CD8-positive, alpha-beta memory T cell (primary cell): ENCODE results near the gene MAPK7. TPM values are rescaled to one million over a fixed set of nuclear protein-coding genes. Genes with fewer than 3 reads are reported as not detected.
A peak's percentile ranks its signal among the peaks of the same experiment; 100 is the strongest.

ENCODE experiments used
- CTCF ChIA-PET: fragments of 350-600 bp; sonication (Branson Sonifier 250); formaldehyde crosslinking; loops from one replicate; lab custom pipeline; 2021; ENCODE audit warnings: antibody characterized with exemption; lab: Charles Lee
- POLR2A ChIA-PET: fragments of 350-600 bp; sonication (Branson Sonifier 250); formaldehyde crosslinking; loops from one replicate; lab custom pipeline; 2021; ENCODE audit warnings: antibody characterized with exemption; lab: Charles Lee
- DNase-seq, 5 donors: peaks; one replicate each; pipeline versions ENCODE4 v3.0.0 to v3.0.0-alpha.2; 2020 to 2022; ENCODE audit warnings: mixed read lengths in 1 of 5
- H3K27ac ChIP-seq: one replicate; pipeline ENCODE4 v1.7.0; 2013; ENCODE audit warnings: low read depth, mild to moderate bottlenecking, low read length, moderate library complexity
- H3K27me3 ChIP-seq: 2 replicates; pipeline ENCODE4 v1.7.0; 2013; ENCODE audit warnings: low read length, mild to moderate bottlenecking; ENCODE audit not compliant: insufficient read depth, poor library complexity, severe bottlenecking
- H3K36me3 ChIP-seq: 2 replicates; pipeline ENCODE4 v1.7.0; 2013; ENCODE audit warnings: mild to moderate bottlenecking, low read length, moderate library complexity; ENCODE audit not compliant: insufficient read depth
- H3K4me1 ChIP-seq: 2 replicates; pipeline ENCODE4 v1.7.0; 2013; ENCODE audit warnings: mild to moderate bottlenecking, low read length, moderate library complexity; ENCODE audit not compliant: insufficient read depth
- H3K4me3 ChIP-seq: 2 replicates; pipeline ENCODE4 v1.7.0; 2013; ENCODE audit warnings: mild to moderate bottlenecking, low read length
- H3K9me3 ChIP-seq: 2 replicates; pipeline ENCODE4 v1.7.0; 2013; ENCODE audit warnings: mild to moderate bottlenecking, low read length
- H3K27ac Mint-ChIP-seq, 8 donors: one replicate each; pipeline ENCODE4 v1.8.0; 2020 to 2021; ENCODE audit warnings: mixed read lengths in 8 of 8, mild to moderate bottlenecking in 6 of 8, inconsistent platforms in 3 of 8, moderate library complexity in 3 of 8
- H3K27me3 Mint-ChIP-seq, 2 donors: one replicate each; pipeline ENCODE4 v1.8.0; 2020 to 2021; ENCODE audit warnings: mixed read lengths in 2 of 2, mild to moderate bottlenecking in 1 of 2, moderate library complexity in 1 of 2
- H3K36me3 Mint-ChIP-seq, 3 donors: one replicate each; pipeline ENCODE4 v1.8.0; 2020 to 2021; ENCODE audit warnings: mixed read lengths in 3 of 3, inconsistent platforms in 1 of 3, mild to moderate bottlenecking in 1 of 3
- H3K4me1 Mint-ChIP-seq, 3 donors: one replicate each; pipeline ENCODE4 v1.8.0; 2020 to 2021; ENCODE audit warnings: mixed read lengths in 3 of 3, inconsistent platforms in 1 of 3, mild to moderate bottlenecking in 1 of 3
- H3K4me3 Mint-ChIP-seq, 7 donors: one replicate each; pipeline ENCODE4 v1.8.0; 2020 to 2021; ENCODE audit warnings: mixed read lengths in 7 of 7, mild to moderate bottlenecking in 6 of 7, moderate library complexity in 4 of 7, inconsistent platforms in 2 of 7
- H3K9me3 Mint-ChIP-seq, 5 donors: one replicate each; pipeline ENCODE4 v1.8.0; 2020 to 2022; ENCODE audit warnings: mixed read lengths in 5 of 5, mild to moderate bottlenecking in 3 of 5, moderate library complexity in 2 of 5, inconsistent platforms in 1 of 5
- polyA plus RNA-seq: library from polyadenylated mRNA; unstranded; fragments of 300-500 nt; fragmentation: Illumina TruSeq; gene quantifications from one replicate; pipeline ENCODE4 v1.2.3, GENCODE V29; 2021
- total RNA-seq, 2 experiments: library from RNA; stranded (reverse); gene quantifications; one replicate each; pipeline ENCODE4 v1.2.3, GENCODE V29; 2021

MAPK7 gene
- total RNA-seq (10 to 100 TPM; 15.1 to 19.8 TPM), polyA plus RNA-seq (11.2 TPM)

DNA sequence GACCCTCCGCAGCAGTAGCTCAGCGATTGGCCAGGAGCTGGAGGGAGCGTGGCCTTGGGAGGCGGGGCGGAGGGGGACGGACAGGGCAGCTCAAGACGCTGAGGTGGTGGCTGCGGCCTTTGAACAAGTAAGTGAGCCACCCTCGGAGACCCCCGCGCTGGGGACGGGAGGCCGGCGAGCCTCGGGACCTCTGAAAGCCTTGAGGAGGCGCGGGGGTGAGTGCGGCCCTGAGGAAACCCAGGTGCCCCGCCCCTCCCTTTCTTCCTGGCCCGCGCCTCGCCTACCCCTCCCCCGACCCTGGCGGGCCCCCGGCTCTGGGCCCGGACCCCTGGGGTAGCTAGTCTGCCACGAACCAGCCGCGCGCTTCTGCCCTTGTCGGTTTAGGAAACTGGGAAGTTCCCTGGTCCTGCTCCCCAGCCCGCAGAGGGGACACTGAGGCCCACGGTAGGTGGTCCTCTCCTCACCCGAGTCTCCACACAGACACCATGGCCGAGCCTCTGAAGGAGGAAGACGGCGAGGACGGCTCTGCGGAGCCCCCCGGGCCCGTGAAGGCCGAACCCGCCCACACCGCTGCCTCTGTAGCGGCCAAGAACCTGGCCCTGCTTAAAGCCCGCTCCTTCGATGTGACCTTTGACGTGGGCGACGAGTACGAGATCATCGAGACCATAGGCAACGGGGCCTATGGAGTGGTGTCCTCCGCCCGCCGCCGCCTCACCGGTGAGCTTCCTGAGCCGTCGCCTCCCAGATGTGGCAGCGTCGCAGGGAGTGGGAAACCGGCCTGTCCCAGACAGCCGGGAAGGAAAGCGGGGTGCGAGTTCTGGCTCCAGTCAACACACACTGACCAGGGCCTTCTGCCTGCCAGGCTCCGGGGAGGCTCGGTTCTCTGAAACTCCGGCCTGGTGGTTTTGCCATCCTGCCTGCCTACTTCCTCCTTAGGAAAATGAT is at the start of gene MAPK7:
TSS of gene MAPK7 (plus strand) at position 83 of the 945 bp plus-strand sequence. CDS start at position 486, 403 bp downstream.
- Mint-ChIP-seq H3K27me3 (no peaks in the 10 kb centered on the region), H3K4me1 (peaks cover 25 to 31% (median 25%) of the 10 kb centered on the region in 3 donors), H3K9me3 (no peaks in the 10 kb centered on the region), H3K4me3 (peak within 1 kb of the TSS; percentile 94 to 100 (median 97)), H3K36me3 (peaks cover 7 to 47% (median 8%) of the 10 kb centered on the region in 3 donors), H3K27ac (peak within 1 kb of the TSS; percentile 92 to 98 (median 96))
- Histone ChIP-seq H3K27ac (peak within 1 kb of the TSS; percentile 95), H3K9me3 (no peaks in the 10 kb centered on the region), H3K27me3 (no peaks in the 10 kb centered on the region), H3K36me3 (peaks cover 8% of the 10 kb centered on the region), H3K4me1 (peaks cover 7% of the 10 kb centered on the region), H3K4me3 (peak within 1 kb of the TSS; percentile 100)
- DNase-seq, result peak in 1 of 5 donors; percentile 54
- CTCF ChIA-PET, result interaction anchor here (1.1 to 11.0 kb wide), 5 partner anchors 10 to 68 kb away, joined by 3 to 118 read pairs (median 9); partner anchors contain the start of gene B9D1
- POLR2A ChIA-PET, result interaction anchor here (0.5 to 2.7 kb wide), 5 partner anchors 9 to 386 kb away, joined by 5 to 18 read pairs (median 10); partner anchors contain the start of genes ALDH3A2 and B9D1

DNA sequence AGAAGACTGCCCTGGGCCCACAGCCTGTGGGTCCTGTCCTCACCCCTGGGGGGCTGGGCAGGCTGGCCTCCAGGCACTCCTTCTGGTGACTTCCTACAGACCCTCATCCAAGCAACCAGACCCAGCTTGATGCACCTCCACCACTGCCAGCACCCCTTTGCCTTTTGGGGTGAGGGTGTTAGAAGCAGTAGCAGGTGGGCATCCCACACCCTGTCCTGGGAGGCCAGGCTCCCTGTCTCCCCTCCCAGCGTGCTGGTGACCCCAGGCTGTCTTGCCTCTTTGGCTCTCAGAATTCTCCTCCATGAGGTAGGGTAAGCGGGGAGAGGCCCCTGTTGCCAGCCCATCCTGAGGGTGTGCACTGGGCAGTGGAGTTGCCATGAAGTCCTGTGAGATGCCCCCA is 49.2 kb upstream of the MAPK7 start:
- no peak overlapping the region for H3K27ac ChIP-seq
- no peaks in the 10 kb centered on the region for H3K4me1 Mint-ChIP-seq
- H3K27ac Mint-ChIP-seq, result no peak overlapping the region
- DNase-seq, result no peak
- peaks cover 2 to 17% (median 11%) of the 10 kb centered on the region in 5 donors for H3K9me3 Mint-ChIP-seq
- CTCF ChIA-PET, result no interaction called here
- no peaks in the 10 kb centered on the region for H3K36me3 ChIP-seq
- H3K36me3 Mint-ChIP-seq, result peaks cover 0 to 5% (median 0%) of the 10 kb centered on the region in 3 donors
- H3K4me3 ChIP-seq, result no peak overlapping the region
- peaks cover 0 to 4% of the 10 kb centered on the region in 2 donors for H3K27me3 Mint-ChIP-seq
- no peaks in the 10 kb centered on the region for H3K9me3 ChIP-seq
- POLR2A ChIA-PET, result interaction anchor here (0.5 kb wide), 1 partner anchor 23 kb away, joined by 4 read pairs; no protein-coding TSS in a partner anchor
- H3K4me1 ChIP-seq, result no peaks in the 10 kb centered on the region
- H3K4me3 Mint-ChIP-seq, result no peak overlapping the region
- H3K27me3 ChIP-seq, result no peaks in the 10 kb centered on the region

DNA sequence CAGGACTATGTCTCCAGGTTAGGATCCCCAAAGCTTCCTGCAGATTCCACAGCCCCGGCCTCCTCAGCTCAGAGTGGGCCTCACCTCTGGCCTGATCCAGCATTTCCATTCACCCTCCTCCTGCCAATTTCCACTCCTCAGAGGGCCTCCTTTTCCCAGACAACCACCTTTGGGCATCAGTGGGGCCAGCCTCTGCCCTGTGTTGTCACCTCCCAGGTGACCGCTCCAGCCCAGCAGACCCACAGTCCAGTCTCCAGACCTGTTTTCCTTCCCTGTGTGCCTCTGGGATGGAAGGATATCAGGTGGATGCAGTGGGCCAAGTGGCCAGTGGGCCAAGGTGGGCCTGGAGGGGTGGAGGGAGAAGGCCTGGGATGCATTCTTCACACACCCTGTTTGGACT is 48.5 kb upstream of the MAPK7 start:
- peaks cover 2 to 12% (median 10%) of the 10 kb centered on the region in 5 donors for H3K9me3 Mint-ChIP-seq
- Histone ChIP-seq H3K4me1 (no peaks in the 10 kb centered on the region), H3K27me3 (no peaks in the 10 kb centered on the region), H3K27ac (no peak overlapping the region), H3K36me3 (no peaks in the 10 kb centered on the region), H3K4me3 (no peak overlapping the region), H3K9me3 (no peaks in the 10 kb centered on the region)
- H3K36me3 Mint-ChIP-seq, result peaks cover 0 to 5% (median 0%) of the 10 kb centered on the region in 3 donors
- peaks cover 0 to 4% of the 10 kb centered on the region in 2 donors for H3K27me3 Mint-ChIP-seq
- H3K4me3 Mint-ChIP-seq, result no peak overlapping the region
- ChIA-PET CTCF (no interaction called here), POLR2A (no interaction called here)
- peak overlapping the region in 1 of 8 donors; percentile 63 for H3K27ac Mint-ChIP-seq
- no peaks in the 10 kb centered on the region for H3K4me1 Mint-ChIP-seq
- no peak for DNase-seq

DNA sequence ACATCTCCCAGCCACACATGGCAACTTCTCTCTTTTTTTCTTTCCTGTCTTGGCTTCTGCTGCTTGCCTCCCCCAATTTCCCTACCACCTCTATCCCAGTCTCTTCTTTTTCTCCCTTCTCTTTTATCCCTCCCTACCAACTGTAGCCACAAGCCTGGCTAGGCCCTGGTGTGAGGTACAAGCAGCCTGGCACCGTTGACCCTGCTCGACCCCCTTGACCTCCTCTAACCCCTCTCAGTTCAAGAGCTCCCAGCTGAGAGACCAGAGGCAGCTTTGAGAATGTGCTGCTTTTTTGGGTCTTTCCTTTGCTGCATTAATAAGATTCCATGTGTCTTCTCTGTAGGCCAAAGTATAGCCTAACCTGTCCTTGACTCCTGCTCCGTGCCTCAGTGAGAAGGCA is 48.0 kb upstream of the MAPK7 start:
- ChIA-PET POLR2A (no interaction called here), CTCF (no interaction called here)
- Histone ChIP-seq H3K27me3 (no peaks in the 10 kb centered on the region), H3K36me3 (no peaks in the 10 kb centered on the region), H3K4me1 (no peaks in the 10 kb centered on the region), H3K27ac (no peak overlapping the region), H3K9me3 (no peaks in the 10 kb centered on the region), H3K4me3 (no peak overlapping the region)
- Mint-ChIP-seq H3K27me3 (peaks cover 0 to 4% of the 10 kb centered on the region in 2 donors), H3K36me3 (peaks cover 0 to 3% (median 0%) of the 10 kb centered on the region in 3 donors), H3K27ac (peak overlapping the region in 1 of 8 donors; percentile 40), H3K9me3 (peaks cover 2 to 9% (median 6%) of the 10 kb centered on the region in 5 donors), H3K4me3 (no peak overlapping the region), H3K4me1 (no peaks in the 10 kb centered on the region)
- DNase-seq, result no peak

DNA sequence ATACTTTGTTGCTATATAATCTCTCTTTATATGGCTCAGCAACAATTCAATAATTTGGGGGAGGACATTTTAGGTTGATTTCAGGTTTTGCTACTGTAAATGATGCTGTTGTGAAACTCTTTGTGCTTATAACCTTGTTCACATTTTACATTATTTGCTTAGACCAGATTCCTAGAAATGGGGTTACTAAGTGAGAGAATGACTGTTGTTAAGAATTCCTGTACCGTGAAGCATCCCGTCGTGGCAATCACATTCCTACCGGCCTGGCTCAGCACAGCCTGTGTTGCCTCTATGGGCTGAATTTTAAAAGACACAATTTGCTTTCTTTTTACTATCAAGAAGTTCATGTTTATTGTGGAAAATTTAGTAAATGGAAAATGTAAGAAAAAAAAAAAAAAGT is 47.2 kb upstream of the MAPK7 start:
- no peaks in the 10 kb centered on the region for H3K27me3 ChIP-seq
- H3K4me3 Mint-ChIP-seq, result no peak overlapping the region
- DNase-seq, result no peak
- ChIA-PET POLR2A (no interaction called here), CTCF (no interaction called here)
- H3K27ac ChIP-seq, result no peak overlapping the region
- no peaks in the 10 kb centered on the region for H3K4me1 Mint-ChIP-seq
- H3K4me3 ChIP-seq, result no peak overlapping the region
- H3K9me3 Mint-ChIP-seq, result peaks cover 0 to under 1% (median under 1%) of the 10 kb centered on the region in 5 donors
- H3K27ac Mint-ChIP-seq, result no peak overlapping the region
- H3K4me1 ChIP-seq, result no peaks in the 10 kb centered on the region
- H3K36me3 ChIP-seq, result no peaks in the 10 kb centered on the region
- H3K9me3 ChIP-seq, result no peaks in the 10 kb centered on the region
- peaks cover 0 to 8% of the 10 kb centered on the region in 2 donors for H3K27me3 Mint-ChIP-seq
- H3K36me3 Mint-ChIP-seq, result no peaks in the 10 kb centered on the region

DNA sequence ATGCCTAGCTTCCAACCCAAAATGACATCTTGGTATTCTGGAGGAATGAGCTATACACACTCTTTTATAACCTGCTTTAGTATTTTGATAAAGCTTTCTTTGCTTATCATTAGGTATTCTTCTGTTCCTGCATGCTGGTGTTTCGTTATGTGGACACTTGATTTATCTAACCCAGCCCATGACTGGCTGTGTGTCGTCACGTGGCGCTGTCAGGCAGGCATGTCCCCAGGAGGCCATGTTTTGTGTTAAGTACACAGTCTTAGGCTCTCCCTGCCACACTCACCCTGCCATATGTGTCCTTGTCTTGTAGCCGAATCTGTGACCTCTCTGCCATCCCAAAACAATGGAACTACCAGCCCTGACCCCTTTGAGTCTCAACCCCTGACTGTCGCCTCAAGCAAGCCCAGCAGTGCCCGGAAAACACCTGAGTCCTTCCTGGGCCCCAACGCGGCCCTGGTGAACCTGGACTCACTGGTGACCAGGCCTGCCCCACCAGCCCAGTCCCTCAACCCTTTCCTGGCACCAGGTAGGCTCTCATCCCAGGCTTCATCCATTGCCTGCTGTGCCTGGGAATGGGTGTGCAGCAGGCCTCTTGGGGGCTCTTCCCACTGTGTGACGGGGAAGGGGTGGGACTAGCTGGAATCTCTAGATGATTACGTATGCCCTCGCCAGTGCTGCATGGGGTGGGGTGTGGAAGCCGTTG is 46.6 kb upstream of the MAPK7 start:
- CTCF ChIA-PET, result no interaction called here
- Histone ChIP-seq H3K27ac (no peak overlapping the region), H3K4me3 (no peak overlapping the region), H3K4me1 (no peaks in the 10 kb centered on the region), H3K27me3 (no peaks in the 10 kb centered on the region), H3K36me3 (no peaks in the 10 kb centered on the region), H3K9me3 (no peaks in the 10 kb centered on the region)
- Mint-ChIP-seq H3K27me3 (peaks cover 0 to 9% of the 10 kb centered on the region in 2 donors), H3K36me3 (no peaks in the 10 kb centered on the region), H3K4me3 (no peak overlapping the region), H3K4me1 (no peaks in the 10 kb centered on the region), H3K27ac (peak overlapping the region in 2 of 8 donors; percentile 39 to 82), H3K9me3 (no peaks in the 10 kb centered on the region)
- no peak for DNase-seq
- POLR2A ChIA-PET, result no interaction called here

DNA sequence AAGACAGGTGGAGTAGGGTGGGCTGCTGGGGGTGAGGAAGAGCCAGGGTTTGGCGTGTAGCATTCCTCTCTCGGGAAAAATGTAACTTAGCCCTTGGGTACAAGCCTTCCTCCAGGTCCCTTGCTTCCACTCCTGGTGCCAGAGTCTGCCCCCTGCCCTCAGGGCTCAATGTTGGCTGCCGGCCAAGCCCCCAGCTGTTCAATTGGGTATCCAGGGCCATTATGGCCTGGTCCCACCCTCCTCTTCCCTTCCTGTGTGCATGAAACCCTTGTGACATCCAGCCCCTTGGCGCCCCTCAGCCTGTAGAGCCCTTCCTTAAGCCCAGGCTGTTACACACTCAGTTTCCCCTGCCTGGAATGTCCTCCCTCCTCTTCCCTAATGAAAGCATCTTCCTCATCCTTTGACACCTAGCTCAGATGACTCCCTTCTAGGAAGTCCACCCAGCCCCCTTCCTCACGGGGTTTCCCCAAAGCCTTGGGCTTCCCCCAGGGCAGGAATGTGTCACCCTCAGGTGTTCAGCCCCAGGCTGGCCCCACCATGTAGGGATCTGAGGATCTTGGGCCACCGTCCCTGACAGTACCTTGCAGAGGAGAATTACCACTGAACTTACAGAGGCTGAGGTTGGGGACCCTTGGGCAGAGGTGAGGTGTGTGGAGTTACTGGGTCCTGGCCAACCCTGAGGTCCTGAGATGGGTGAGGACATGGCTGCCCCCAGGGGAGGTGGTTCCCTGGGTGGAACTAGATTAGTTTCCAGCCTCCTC is 45.7 kb upstream of the MAPK7 start:
- H3K4me1 Mint-ChIP-seq, result no peaks in the 10 kb centered on the region
- H3K27ac ChIP-seq, result no peak overlapping the region

More for the DNA sequence above, 45.7 kb upstream of the MAPK7 start:
- H3K4me3 ChIP-seq, result no peak overlapping the region
- Mint-ChIP-seq H3K9me3 (no peaks in the 10 kb centered on the region), H3K27ac (peak overlapping the region in 1 of 8 donors; percentile 74), H3K36me3 (no peaks in the 10 kb centered on the region), H3K4me3 (no peak overlapping the region), H3K27me3 (peaks cover 0 to 6% of the 10 kb centered on the region in 2 donors)
- H3K27me3 ChIP-seq, result no peaks in the 10 kb centered on the region
- ChIA-PET CTCF (no interaction called here), POLR2A (no interaction called here)
- no peak for DNase-seq
- no peaks in the 10 kb centered on the region for H3K36me3 ChIP-seq
- H3K9me3 ChIP-seq, result no peaks in the 10 kb centered on the region
- H3K4me1 ChIP-seq, result no peaks in the 10 kb centered on the region
